Testis (tissue), 2 donors: ENCODE results near the gene MAP1LC3A.

Source experiments
- CTCF ChIP-seq, 3 experiments: fragments of 450-650 bp in 2 of 3; fragments of 200-600 bp in 1 of 3; sonication (generic) in 1 of 3; IDR thresholded peaks; one replicate each; pipeline ENCODE4 v1.5.1; 2016 to 2019; ENCODE audit warnings: antibody characterized with exemption in 3 of 3, mild to moderate bottlenecking in 2 of 3, moderate library complexity in 1 of 3
- POLR2A ChIP-seq: fragments of 450-650 bp; IDR thresholded peaks from one replicate; pipeline ENCODE4 v1.6.1; 2017; ENCODE audit warnings: antibody characterized with exemption, mild to moderate bottlenecking, moderate library complexity

- TF ChIP-seq CTCF (IDR thresholded peaks at IDR 0.05) (no peak), POLR2A (no peak)
These were observed 1.6 kb downstream of the MAP1LC3A start for GRCh38 chr20:34560141-34560523.
